ENCODE data around the gene AK1.
A peak's percentile ranks its signal among the peaks of the same experiment; 100 is the strongest.

AK1 gene

DNA sequence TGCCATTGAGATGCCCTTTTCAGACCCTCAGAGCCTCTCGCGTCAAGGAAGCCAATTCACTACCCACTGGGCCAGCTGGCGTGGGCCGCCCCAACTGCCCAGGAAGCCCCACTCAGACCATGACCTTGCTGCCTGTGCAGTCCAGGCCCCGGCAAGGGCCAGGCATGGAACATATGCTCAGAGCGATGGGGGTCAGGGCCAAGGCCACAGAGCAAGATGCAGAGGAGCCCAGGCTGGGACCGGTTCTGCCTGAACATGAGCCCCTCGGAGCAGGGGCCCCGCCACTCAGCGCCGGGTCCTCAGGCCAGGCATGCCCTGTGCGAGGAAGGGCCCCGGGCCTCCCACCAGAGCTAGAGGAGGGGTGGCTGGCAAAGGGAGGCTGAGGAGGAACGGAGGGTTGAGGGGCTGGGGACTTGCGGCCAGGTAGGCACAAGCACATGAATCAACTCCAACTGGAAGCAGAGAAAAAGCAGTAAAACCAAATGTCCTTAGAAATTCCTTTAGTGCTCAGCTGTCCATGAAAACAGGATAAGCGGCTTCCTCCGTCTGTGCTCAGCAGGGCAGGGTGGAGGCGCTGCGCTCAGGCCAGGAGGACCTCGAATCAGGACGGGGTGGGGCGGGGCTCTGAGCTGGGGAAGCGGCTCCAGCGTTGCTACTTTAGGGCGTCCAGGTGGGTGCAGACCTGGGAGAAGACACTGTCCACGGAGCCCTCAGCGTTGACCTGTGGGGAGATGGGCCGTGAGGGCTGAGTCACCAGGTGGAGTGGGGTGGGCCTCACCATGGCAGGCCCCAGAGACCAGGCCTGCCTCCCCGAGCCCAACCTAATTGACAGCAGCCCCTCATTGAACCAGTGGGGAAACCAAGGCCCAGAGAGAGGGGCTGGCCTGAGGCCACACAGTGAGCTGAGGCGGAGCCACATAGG lies 9.9 kb downstream of the AK1 start:
- no peak for DNase-seq (ENCODE audit: low spot score)

DNA sequence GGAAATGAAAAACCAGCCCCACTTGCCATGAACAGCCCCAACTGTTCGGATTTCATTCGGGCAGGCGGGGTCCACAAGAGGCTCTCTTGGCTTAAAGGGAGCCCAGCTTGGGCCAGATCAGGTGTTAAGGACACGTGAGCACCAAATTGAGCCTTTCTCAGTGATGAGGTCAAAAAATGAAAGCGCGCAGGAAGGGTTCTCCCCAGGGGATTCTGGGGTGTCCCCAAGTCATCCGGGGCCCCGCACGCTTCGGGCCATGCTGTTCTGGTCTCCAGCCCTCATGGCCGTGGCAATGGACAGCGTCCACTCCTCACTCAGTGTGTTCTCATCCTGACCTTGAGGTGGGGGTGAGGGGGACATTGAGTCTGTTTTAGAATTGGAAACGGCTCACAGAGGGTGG lies 10.9 kb downstream of the AK1 start:
- no peak for DNase-seq (ENCODE audit: low spot score)

DNA sequence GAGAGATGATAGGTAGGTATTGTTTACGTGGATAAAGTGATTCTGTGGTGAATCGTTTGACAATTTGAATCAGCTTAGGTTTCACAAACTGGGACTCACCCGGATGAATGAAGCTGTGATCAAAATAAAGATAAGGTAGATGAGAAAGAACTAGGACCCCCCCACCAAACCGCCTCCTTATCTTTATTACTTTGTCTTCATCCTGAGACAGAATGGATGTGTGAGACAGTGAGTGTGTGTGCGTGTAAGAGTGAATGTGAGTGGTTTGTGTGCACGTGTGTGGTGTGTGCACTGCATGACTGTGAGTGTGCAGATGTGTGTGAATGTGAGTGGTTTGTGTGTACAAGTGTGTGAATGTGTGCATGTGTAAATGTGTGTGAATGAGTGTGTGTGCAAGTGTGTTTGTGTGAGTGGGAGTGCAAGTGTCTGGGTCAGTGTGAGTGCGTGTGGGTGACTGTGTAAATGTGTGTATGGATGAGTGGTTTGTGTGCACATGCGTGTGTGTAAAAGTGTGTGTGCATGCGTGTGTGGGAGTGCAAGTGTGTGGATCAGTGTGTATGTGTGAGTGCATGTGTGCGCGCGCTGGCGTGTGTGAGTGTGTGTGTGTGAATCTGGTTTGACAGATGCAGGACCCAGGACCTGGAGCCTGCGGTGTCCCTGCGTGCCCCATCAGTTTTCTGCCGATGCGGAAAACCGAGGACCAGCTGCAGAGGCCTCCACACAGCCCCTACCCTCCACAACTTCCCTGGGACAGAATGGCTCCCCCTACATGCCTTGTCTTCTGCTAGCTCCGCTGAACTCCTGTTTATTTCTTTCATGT lies 11.6 kb downstream of the AK1 start:
- DNase-seq (ENCODE audit: low spot score): no peak

DNA sequence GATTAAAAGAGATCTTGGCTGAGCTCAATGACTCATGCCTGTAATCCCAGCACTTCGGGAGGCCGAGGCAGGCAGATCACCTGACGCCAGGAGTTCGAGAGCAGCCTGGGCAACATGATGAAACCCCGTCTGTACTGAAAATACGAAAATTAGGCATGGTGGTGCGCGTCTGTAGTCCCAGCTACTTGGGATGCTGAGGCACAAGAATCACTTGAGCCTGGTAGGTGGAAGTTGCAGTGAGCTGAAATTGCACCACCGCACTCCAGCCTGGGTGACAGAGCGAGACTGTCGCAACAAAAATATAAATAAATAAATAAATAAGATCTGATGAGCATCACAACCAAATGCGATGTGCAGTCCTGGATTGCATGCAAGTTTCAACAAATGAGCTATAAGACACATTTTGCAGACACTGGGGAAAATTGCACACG lies 14.3 kb downstream of the AK1 start:
- DNase-seq (ENCODE audit: low spot score): no peak

DNA sequence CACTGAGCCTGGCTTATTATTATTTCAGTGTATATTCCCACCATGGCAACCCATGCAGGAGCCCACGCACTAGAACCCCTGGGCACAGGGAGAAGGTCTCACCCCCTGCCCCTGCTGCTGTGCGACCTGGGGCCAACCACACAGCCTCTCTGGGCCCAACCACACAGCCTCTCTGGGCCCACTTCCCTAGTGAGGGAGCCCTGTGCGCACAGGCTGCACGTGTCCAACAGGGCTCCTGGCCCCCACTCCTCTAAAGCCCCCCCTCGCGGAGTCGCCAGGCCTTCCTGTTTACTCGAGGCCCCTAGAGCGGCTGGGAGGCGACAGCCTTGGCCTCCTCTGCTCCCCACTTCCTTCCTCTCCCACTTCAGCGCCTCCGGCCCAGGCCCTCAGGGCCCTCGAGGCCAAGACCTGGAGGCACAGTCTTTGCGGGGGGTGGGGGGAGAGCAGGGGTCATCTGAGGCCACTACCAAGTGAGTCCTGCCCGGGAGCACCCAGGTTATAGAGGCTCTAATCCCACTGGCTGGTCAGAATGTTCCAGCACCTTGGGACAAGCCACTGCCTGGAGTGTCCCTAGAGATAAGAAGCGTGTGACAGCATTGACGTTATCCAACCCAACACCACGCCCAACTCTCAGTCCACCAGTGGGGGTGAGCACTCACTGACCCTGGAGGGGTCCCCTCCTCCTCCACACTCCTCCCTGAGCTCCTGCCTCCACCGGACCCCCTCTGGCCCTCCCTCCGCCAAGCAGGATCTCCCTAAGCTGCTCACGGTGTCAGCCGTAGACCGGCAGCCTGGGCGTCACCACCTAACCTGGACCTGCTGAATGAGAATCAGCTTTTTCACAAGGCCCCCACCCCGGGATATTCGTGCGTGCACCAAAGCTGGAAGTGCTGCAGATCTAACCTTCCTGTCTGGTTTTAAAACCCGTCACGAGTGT lies 15.1 kb downstream of the AK1 start:
- DNase-seq (ENCODE audit: low spot score): no peak

DNA sequence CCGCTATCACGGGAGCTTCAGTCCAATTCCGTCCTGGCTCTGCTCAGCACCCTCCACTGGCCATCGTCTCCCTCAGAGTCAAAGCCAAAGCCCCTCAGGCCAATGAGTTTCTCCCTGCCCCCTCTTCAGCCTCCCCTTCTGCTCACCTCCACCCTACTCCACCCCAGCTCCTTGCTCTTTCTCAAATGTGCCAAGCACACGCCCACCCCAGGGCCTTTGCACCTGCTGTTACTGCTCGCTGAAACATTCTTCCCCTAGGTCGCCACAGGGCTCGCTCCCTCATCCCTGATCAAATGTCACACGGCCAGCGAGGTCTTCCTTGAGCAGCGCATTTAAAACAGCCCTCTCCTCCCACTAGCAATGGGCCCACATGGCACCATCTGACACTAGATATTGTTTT lies 16.7 kb downstream of the AK1 start:
- DNase-seq (ENCODE audit: low spot score): no peak

DNA sequence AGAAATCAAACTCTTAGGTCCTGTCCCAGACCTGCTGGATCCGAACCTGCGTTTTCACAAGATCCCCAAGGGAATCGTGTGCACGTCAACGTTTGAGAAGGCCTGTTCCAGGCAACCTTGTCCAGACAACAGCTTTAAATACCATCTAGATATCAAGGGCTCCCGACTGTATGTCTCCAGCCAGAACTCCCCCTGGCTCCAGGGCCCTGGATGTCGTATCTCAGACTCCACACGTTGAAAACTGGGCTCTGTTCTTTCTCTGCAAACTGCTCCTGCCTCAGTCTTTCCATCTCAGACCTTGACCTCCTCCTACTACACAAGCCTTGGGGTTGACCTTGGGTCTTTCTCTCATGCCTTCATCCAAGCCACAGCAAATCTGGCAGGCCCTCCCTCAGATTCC lies 17.2 kb downstream of the AK1 start:
- no peak for DNase-seq (ENCODE audit: low spot score)

DNA sequence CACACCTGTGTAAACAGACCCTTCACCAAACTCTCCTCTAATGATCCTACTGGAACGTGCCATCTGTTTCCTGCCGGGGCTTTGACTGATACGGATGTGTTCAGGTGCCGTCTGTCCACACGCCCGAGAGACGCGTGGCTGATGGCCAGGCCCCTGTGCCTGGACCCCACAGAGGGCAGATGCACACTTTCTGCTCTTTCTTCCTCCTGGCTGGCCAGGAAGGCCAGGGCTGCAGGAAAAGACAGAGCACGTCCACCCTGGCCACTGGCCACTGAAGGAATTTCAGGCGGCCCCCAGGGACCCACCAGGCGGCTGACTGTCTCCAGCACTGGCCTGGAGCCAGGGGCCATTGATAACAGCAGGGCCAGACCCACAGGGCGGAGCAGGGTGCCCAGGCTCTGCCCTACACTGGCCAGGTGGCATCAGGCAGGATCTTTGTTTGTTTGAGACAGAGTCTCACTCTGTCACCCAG lies 19.4 kb downstream of the AK1 start:
- DNase-seq (ENCODE audit: low spot score): no peak

DNA sequence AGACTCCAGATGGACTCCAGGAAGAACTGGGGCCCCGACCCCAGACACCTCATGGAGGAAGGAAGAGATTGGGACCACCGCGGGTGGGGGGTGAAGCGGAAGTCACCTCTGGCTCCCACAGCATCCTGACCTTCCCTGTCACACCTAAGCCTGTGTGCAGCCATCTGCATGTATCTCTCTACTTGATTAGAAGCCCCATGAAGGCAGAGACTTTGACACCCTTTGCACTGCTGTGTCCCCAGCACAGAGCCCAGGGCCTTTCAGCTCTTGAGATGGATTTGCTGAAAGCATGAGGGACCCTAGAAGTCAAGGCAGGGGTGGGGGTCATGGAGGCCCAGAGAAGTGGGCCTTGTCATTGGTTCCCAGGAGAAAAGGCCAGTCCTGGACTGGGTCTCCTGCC lies 20.2 kb downstream of the AK1 start:
- no peak for DNase-seq (ENCODE audit: low spot score)

DNA sequence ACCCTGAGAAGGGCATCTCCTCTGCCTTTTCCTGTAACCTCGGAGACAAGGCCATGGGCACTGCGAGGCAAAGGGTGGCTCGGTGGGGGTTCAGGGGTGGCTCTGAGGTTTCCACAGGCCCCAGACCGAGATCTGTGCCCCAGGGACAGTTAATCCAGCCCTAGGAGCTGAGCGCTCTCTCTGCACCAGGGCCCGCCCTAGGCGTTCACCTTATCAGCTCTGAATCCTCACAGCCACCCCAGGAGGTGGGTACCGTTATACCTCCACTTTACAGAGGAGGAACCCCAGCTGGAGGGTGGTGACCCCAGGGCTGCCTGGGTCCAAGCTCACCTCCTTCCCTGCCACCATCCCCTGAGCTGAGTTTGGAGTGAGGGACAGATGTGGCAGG lies 20.8 kb downstream of the AK1 start:
- no peak for DNase-seq (ENCODE audit: low spot score)

DNA sequence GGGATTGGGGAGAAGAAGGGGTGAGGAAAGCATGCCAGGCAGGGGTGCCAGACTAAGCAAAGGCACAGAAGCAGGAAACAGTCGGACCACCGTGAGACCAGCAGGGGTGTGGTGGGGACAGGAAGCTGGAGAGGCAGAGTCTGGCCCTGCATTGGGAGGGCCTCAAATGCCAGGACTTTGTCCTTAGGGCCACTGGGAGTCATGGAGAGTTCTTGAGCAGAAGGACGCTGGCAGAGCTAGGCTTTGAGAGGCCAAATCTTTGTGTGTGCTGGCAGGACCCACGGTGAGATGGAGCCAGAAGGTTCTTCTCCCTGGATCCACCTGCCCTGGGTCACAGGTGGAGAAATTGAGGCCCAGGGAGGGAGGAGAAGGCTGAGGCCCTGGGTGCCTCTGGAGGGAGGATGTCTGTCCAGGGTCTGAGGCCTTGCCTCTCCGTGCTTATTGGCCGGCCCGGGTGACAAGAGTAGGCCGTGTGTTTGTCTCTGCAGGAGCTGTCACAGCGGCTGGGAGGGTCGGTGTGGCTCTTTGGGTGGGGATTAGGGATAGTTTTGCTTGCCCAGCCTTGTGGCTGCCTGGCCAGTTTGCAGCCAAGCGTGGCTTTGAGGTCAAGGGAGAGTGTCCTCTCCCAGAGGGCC lies 21.3 kb downstream of the AK1 start:
- DNase-seq (ENCODE audit: low spot score): no peak

DNA sequence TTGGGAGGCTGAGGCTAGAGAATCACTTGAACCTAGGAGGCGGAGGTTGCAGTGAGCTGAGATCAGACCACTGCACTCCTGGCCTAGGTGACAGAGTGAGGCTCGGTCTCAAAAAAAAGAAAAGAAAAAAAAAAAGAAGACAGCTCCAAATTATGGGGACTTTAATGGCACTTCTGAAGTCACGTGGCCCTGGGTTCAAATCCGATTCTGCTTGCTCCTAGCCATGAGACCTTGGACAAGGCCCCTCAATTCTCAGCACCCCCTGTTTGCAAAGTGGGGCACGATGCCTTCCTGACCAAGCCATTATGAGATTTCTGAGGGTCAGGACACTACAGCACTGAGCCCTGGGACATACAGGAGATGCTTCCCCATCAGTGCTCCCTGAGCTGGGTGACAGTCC lies 22.0 kb downstream of the AK1 start:
- DNase-seq (ENCODE audit: low spot score): no peak

DNA sequence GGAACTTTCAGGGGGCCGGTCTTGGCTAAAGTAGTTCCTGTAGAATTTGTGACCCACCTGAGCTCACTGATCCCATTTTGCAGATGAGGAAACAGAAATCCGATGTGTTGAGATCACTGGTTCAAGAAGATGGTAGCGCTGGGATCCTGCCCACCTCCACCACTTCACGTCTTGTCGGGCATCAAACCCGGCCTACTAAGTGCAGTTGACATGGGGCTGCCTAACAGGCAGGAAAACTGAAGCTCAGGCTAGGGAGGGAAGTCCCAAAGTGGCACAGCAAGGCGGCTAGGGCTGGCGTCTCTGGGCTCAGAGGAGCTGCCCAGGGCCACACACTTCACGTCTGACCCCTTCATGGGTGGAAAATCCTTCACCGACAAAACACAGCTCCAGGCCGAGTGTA lies 22.5 kb downstream of the AK1 start:
- DNase-seq (ENCODE audit: low spot score): no peak

DNA sequence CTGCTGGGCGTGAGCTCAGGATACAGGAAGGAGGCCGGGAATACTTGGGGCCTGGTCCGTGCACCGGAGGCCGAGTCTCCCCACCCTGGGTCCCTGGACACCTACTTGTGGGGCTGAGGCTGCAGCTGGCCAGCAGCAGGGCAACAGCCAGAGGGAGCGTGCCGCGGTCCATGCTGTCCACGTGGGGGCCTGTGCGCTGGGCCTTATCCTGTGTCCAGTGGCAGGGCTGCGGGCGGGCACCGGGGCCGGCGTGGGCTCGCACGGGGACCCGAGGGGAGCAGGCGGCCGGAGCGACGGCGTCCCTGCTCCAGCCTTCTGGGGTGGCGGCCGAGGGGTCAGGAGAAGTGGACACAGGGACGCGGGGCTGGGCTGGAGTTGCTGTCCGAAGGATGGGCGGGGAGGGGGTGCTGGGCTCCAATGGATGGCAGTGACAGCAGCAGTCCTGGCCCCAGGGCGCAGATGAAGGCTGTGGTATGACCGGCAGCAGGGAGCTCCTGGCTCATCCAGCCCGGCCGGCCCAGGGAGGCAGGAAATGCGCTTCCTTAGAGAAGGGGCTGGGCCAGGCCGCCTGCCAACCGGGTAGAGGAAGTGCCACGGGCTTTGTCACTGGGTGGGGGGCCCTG lies 23.2 kb downstream of the AK1 start, which contains the start of gene ENG:
ENG (minus strand) TSS at position 475 of the 623 bp plus-strand sequence; CDS start at position 172, 303 bp downstream.
- peak; percentile 87 for DNase-seq (ENCODE audit: low spot score)

DNA sequence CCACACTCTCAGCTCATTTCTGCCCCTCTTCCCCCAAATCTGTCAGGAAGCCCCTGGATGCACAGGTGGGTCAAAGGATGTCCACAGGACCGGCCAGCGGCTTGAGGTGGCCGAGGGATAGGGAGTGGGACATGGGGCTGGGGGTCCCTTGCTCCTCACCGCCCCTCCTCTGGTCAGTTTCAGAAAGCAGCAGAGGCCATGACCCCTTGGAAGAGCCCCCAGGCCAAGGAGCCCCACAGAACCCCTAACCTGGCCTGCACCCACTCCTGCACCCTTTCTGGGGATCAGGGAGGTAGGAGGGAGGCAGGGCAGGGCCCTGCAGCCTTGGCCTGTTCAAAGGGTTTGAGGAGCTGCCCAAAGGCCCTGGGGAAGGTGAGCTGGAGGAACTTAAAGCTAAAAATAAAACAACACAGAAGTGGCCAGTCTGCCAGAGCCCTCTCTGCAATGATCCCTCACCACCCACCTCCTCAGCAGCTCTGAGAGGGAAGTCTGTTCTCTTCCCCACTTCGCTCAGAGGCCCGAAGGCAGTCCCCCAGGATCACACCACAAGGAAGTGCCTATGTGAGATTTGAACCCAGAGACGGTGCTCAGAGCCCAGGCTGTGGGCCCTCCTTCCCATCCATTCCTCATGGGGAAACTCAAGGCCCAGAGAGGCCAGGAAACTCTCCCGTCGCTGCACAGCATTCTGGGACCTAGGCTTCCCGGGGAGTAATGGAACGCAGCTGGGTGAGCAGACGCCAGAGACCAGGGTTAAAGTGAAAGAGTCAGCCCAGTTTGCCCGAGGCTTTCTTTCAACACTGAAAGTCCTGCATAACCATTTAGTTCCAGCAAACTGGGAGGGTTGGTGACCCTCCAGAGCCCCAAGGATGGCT lies 23.9 kb downstream of the AK1 start:
- peak; percentile 68 for DNase-seq (ENCODE audit: low spot score)

DNA sequence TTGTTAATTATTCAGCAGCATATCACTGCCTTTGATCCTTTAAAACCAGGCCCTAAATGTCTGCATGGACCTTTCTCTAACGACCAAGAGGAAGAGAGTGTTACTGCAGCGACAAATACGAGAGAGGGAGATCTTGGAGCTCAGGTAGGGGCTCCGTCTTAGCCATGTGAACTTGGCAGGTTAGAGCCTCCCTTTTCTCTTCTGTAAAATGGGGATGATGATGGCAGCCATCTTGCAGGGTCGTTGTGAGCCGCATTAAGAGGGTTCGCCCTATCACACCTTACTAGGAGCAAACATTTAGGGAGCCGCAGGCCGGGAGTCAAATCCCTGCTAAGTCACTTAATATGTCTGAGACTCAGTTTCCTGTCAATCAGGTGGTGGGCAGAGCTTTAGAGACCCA lies 24.6 kb downstream of the AK1 start:
- DNase-seq (ENCODE audit: low spot score): no peak

DNA sequence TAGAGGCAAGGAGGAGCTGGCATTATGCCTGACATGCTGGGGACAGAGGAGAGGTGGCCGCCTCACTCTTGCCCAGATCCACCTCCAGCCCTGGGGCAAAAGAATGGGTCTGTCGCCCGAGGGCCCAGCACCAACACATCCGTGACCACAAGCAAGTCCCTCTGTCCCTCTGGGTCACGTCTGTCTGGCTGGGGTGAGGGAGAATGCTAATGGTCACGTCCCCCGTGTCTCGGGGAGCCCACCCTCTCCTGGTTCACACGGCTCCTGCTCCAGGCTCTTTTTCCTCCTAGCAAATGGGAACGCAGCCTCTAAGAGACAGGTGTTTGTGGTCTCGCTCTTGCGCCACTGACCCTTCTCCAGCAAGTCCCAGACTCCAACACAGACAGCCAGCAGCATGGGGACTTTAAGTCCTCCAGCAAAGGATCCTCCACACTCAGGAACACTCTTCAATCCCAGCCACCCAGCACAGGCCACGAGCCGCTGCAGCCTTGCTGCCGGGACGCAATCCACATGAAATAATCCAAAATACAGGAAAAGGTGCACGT lies 27.1 kb downstream of the AK1 start:
- no peak for DNase-seq (ENCODE audit: low spot score)

DNA sequence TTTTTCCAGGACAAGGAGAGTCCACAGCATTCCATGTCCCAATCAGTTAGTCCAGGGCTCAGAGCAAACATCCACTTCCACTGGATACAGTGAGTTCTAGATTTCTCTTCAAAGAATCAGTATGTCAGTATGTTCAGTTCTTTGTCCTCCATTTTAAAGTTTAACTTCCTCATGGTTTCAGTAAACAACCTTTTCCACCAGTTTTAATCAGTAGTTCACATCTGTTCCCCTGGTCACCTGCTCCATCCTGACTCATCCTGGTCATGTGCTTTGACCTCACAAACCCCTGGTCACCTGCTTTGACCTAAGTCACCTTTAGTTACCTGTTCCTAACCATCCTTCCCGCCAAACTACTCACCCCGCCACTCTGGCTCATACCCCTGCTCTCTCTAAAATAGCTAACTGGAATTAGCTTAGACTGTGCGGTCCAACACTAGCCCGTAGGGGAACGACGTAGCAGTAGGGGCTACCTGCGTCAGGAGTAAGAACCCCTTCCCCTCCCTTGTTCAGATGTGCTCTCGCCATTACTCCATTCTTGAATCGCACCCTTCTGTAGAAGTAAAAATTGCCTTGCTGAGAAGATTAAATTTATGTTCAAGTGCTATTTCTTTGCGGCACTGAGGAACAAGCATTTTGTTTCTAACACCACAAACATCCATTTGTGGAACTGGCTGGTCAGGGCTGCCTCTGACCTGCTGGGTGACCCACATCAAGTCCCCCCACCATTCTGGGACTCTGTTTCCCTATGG lies 28.5 kb downstream of the AK1 start:
- no peak for DNase-seq (ENCODE audit: low spot score)
